Measurements from ENCODE around the gene FAM240B. TPM values are rescaled to one million over a fixed set of nuclear protein-coding genes. Genes with fewer than 3 reads are reported as not detected.
A peak's percentile ranks its signal among the peaks of the same experiment; 100 is the strongest.

FAM240B gene
- total RNA-seq, 1 donor from 2014 or later = not detected

GRCh38 chr9:38683336-38683735 is 36.6 kb downstream of the FAM240B start:
- no peak for DNase-seq (ENCODE audit: low read depth)
- H3K4me3 ChIP-seq (ENCODE audit: low read depth, low read length) = no peak overlapping the region
- no peak for TF ChIP-seq CTCF (conservative IDR thresholded peaks at IDR 0.05; ENCODE audit: low read depth, low read length)

- no peak overlapping the region for H3K4me3 ChIP-seq (ENCODE audit: low read depth, low read length)
- DNase-seq (ENCODE audit: low read depth) = peak; percentile 88
- no peak for TF ChIP-seq CTCF (conservative IDR thresholded peaks at IDR 0.05; ENCODE audit: low read depth, low read length)
Observed at GRCh38 chr9:38682713-38683112, 37.2 kb downstream of the FAM240B start.

- peak; percentile 39 for DNase-seq (ENCODE audit: low read depth)
- TF ChIP-seq CTCF (conservative IDR thresholded peaks at IDR 0.05; ENCODE audit: low read depth, low read length) = no peak
- no peak overlapping the region for H3K4me3 ChIP-seq (ENCODE audit: low read depth, low read length)
Observed at GRCh38 chr9:38681747-38682227, 38.1 kb downstream of the FAM240B start.

GRCh38 chr9:38680837-38681445 is 39.0 kb downstream of the FAM240B start:
- no peak for DNase-seq (ENCODE audit: low read depth)
- no peak overlapping the region for H3K4me3 ChIP-seq (ENCODE audit: low read depth, low read length)
- no peak for TF ChIP-seq CTCF (conservative IDR thresholded peaks at IDR 0.05; ENCODE audit: low read depth, low read length)

- no peak overlapping the region for H3K4me3 ChIP-seq (ENCODE audit: low read depth, low read length)
- no peak for DNase-seq (ENCODE audit: low read depth)
- TF ChIP-seq CTCF (conservative IDR thresholded peaks at IDR 0.05; ENCODE audit: low read depth, low read length) = no peak
Observed at GRCh38 chr9:38677660-38678303, 42.2 kb downstream of the FAM240B start.

- H3K4me3 ChIP-seq (ENCODE audit: low read depth, low read length) = no peak overlapping the region
- no peak for TF ChIP-seq CTCF (conservative IDR thresholded peaks at IDR 0.05; ENCODE audit: low read depth, low read length)
- DNase-seq (ENCODE audit: low read depth) = no peak
Observed at GRCh38 chr9:38675831-38676230, 44.1 kb downstream of the FAM240B start.

GRCh38 chr9:38675211-38675610 is 44.7 kb downstream of the FAM240B start:
- TF ChIP-seq CTCF (conservative IDR thresholded peaks at IDR 0.05; ENCODE audit: low read depth, low read length) = no peak
- H3K4me3 ChIP-seq (ENCODE audit: low read depth, low read length) = no peak overlapping the region
- no peak for DNase-seq (ENCODE audit: low read depth)
